HG03060 (cell line): ENCODE data around the gene CCN2.
A peak's percentile ranks its signal among the peaks of the same experiment; 100 is the strongest.
"Not testable (repeated sequence)": the region's sequence is repeated elsewhere in the genome, so short reads cannot be mapped to it uniquely, and the experiment has no call there.

ENCODE experiments used
- ATAC-seq: cut with Tn5 transposase; IDR thresholded peaks from one replicate; pipeline ENCODE4 v1.9.1; 2021; ENCODE audit warnings: low read depth, moderate number of reproducible peaks; ENCODE audit not compliant: unreplicated experiment

Gene CCN2

DNA sequence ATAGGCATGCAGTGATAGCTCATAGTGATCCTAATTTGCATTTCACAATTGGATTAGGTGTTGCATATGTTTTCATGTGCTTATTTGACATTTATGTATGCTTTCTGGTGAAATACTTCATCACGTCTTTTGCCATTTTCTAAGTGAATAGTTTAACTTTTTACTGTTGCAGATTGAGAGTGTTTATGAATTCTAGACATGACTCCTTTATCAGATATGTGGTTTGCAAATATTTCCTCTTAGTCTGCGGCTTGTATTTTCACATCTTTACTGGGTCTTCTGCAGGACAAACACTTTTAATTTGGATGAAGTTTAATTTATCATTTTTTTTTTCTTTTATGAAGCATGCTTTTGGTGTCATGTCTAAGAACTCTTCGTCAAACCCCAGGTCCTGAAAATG is 39.2 kb downstream of the CCN2 start:
- ATAC-seq = no peak

DNA sequence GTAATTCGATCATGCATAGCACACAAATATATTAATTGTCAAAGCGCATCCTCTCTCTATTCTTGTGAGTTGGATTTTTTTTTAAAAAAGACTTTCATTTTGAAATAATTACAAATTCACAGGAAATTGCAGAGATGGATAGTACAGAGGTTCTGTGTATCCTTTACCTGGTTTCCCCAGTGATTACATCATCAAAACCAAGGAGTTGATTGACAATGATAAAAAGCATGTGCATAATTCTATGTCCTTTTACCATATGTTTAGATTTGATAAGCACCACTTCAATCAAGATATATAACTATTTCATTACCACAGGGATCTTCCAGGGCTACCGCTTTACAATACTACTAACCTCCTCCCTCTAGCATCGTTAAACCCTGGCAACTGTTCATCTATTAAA is 40.2 kb downstream of the CCN2 start:
- ATAC-seq = no peak

DNA sequence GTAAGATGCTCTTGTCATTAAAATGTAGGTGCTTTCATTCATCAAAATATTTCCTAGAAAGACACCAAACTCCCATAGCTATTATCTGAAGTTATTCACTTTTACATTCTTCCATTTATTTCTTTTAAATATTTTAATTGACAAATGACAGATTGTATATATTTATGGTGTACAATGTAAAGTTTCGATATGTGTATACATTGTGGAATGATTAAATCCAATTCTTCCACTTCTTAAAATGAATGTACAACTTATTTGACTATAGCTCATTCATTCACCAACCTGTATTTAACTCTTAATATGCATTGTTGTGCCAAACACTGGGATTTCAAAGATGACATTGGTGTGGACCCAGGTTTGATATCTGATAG is 41.0 kb downstream of the CCN2 start:
- ATAC-seq = no peak

DNA sequence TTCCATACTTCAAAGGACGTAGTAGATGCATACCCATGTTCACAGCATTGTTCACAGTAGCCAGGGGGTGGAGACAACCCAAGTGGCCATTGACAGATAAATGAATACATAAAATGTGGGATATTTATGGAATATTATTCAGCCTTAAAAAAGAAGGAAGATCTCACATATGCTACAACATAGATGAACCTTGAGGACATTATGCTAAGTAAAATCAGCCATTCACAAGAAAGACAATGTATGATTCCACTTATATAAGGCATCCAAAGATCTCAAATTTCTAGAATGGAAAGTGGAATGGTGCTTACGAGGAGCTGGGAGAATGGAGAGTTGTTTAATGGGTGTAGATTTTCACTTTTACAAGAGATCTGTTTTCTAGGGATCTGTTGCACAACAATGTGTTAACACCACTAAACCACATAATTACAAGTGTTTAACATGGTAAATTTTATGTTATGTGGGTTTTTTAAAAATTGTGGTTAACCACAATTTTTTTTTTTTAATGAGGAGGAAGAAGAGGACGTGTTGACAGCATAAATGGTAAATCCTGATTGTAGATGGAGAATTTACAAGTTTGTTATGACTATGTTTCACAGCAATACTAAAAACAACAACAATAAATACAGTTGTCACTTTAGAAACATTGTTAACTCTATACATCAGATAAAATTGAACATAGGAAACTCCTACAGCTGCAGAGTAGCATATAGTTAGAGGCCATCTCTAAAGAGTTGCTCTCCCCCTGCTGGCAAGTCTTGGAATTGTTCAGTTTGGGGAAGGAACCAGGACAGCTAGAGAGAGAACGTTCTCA is 41.6 kb downstream of the CCN2 start:
- ATAC-seq = peak; percentile 97

DNA sequence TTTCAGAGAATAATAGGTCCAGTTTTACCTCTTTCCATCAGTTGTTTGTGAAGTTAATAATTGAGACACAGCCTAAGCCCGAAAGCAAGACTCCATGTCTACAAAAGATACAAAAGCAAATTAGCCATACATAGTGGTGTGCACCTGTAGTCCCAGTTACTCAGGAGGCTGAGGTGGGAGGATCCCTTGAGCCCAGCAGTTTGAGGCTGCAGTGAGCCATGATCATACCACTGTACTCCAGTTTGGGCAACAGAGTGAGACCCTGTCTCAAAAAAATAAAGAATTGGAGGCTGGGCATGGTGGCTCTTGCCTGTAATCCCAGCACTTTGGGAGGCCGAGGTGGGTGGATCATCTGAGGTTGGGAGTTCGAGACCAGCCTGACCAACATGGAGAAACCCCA is 42.4 kb downstream of the CCN2 start:
- ATAC-seq = not testable (repeated sequence)

DNA sequence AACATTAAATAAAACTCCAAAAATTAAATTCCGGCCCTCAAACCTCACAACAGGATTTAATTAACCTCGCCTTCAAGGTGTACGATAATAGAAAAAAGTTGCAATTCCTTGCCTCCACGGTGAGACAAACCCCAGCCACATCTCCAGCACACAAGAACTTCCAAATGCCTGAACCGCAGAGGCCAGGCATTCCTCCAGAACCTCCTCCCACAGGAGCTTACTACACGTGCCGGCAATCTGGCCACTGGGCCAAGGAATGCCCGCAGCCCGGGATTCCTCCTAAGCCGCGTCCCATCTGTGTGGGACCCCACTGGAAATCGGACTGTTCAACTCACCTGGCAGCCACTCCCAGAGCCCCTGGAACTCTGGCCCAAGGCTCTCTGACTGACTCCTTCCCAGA is 47.4 kb downstream of the CCN2 start:
- not testable (repeated sequence) for ATAC-seq

DNA sequence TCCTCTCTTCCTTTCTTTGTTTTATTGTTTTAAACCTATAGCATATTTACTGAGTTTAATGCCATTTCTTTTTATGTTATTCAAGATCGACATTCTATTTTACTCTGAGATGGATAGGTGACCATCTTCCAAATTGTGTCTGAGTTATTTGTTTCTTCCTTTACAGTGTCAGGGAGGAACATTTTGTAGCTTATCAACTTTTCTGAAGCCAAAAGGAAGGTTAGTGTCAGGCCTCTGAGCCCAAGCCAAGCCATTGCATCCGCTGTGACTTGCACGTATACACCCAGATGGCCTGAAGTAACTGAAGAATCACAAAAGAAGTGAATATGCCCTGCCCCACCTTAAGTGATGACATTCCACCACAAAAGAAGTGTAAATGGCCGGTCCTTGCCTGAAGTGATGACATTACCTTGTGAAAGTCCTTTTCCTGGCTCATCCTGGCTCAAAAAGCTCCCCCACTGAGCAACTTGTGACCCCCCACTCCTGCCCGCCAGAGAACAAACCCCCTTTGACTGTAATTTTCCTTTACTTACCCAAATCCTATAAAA is 49.8 kb downstream of the CCN2 start:
- not testable (repeated sequence) for ATAC-seq

DNA sequence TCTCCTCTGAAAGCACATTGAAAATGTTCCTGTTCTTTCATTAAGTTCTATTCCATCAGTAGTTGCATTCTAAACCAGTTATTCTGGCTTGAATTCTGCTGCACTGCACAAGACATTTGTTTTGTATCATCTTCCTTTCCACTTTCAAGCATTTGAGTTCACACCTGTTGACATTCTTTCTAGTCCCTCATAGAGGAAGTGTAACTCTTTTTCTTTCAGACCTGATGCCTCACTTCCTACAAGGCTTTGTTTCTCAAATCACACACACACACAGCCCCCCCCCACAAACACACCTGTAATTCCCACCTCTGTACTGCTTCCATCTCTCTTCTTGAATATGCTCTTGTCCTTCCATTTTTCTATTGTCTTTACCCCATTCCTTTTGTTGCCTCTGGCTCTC is 50.9 kb downstream of the CCN2 start:
- no peak for ATAC-seq

DNA sequence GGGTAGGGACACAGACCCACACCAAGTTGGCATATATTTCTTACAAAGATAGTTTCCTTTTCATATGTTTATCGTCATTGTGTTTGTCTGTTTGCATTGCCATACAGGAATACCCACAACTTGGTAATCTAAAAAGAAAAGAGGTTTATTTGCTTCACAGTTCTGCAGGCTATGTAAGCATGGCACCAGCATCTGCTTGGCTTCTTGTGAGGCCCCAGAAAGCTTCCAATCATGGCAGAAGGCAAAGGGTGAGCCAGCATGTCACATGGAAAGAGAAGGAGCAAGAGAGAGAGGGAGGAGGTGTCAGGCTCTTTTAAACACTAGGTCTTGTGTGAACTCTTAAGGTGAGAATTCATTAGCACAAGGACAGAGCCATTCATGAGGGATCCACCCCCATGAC is 52.5 kb downstream of the CCN2 start:
- ATAC-seq = no peak
